CD4-positive, alpha-beta T cell (primary cell): ENCODE results near the gene PAPPA. TPM values are rescaled to one million over a fixed set of nuclear protein-coding genes. Genes with fewer than 3 reads are reported as not detected.

Experiments
- ATAC-seq: fragments of 200-7000 bp; cut with Tn5 transposase; one replicate; pipeline ENCODE4 v1.10.0; 2022; ENCODE audit warnings: mild to moderate bottlenecking; ENCODE audit not compliant: poor library complexity
- CTCF ChIA-PET: fragments of 350-600 bp; sonication (Branson Sonifier 250); formaldehyde crosslinking; loops from one replicate; lab custom pipeline; 2021; ENCODE audit warnings: antibody characterized with exemption, inconsistent platforms; lab: Charles Lee
- POLR2A ChIA-PET: fragments of 350-600 bp; sonication (Branson Sonifier 250); formaldehyde crosslinking; loops from one replicate; lab custom pipeline; 2021; ENCODE audit warnings: antibody characterized with exemption, inconsistent platforms; lab: Charles Lee
- DNase-seq, 14 experiments: peaks; one replicate each; pipeline ENCODE4 v3.0.0-alpha.2; 2013 to 2020; ENCODE audit warnings: mixed read lengths in 2 of 14
- H3K27ac ChIP-seq, 2 donors: one replicate each; pipeline versions ENCODE4 v1.5.1 to v1.7.0; 2013; ENCODE audit warnings: low read length in 2 of 2, low read depth in 1 of 2, mild to moderate bottlenecking in 1 of 2
- H3K27me3 ChIP-seq, 2 experiments: 1 replicate in 1 of 2; 2 replicates in 1 of 2; pipeline versions ENCODE4 v1.6.1 to v1.7.0; 2013; ENCODE audit warnings: low read length in 2 of 2, control low read depth in 1 of 2, mild to moderate bottlenecking in 1 of 2, moderate library complexity in 1 of 2; ENCODE audit not compliant: insufficient read depth in 2 of 2, control insufficient read depth in 1 of 2
- H3K36me3 ChIP-seq: one replicate; pipeline ENCODE4 v1.6.1; 2013; ENCODE audit warnings: low read length, control low read depth; ENCODE audit not compliant: insufficient read depth
- H3K4me1 ChIP-seq: one replicate; pipeline ENCODE4 v1.6.1; 2013; ENCODE audit warnings: low read length, control low read depth; ENCODE audit not compliant: insufficient read depth
- H3K4me3 ChIP-seq: one replicate; pipeline ENCODE4 v1.5.1; 2013; ENCODE audit warnings: mild to moderate bottlenecking, low read length, moderate library complexity
- H3K9me3 ChIP-seq, 2 experiments: 1 replicate in 1 of 2; 2 replicates in 1 of 2; pipeline versions ENCODE4 v1.6.1 to v1.7.0; 2013; ENCODE audit warnings: low read length in 2 of 2, mild to moderate bottlenecking in 2 of 2, control low read depth in 1 of 2, moderate library complexity in 1 of 2; ENCODE audit not compliant: control insufficient read depth in 1 of 2, insufficient read depth in 1 of 2
- H3K27ac Mint-ChIP-seq: one replicate; pipeline ENCODE4 v1.8.0; 2020; ENCODE audit warnings: mixed read lengths
- H3K27me3 Mint-ChIP-seq: one replicate; pipeline ENCODE4 v1.8.0; 2021; ENCODE audit warnings: mixed read lengths
- H3K36me3 Mint-ChIP-seq: one replicate; pipeline ENCODE4 v1.8.0; 2021; ENCODE audit warnings: low read depth, mixed read lengths
- H3K4me1 Mint-ChIP-seq: one replicate; pipeline ENCODE4 v1.8.0; 2021; ENCODE audit warnings: low read depth, mixed read lengths
- H3K4me3 Mint-ChIP-seq: one replicate; pipeline ENCODE4 v1.8.0; 2020; ENCODE audit warnings: mild to moderate bottlenecking, mixed read lengths
- H3K9me3 Mint-ChIP-seq: one replicate; pipeline ENCODE4 v1.8.0; 2020; ENCODE audit warnings: mixed read lengths
- intact Hi-C, 2 experiments: fragments of 100-400 bp; cut with DNase I in 1 of 2; cut with micrococcal nuclease in 1 of 2; formaldehyde crosslinking; loops; one replicate each; pipeline versions ENCODE4 v1.15.1 to v1.9.0; 2023 to 2025; cut with DNase I, micrococcal nuclease
- total RNA-seq, 174 experiments: library from RNA in 2 of 174; stranded (reverse) in 2 of 174; gene quantifications; one replicate each; pipeline ENCODE4 v1.2.3 and lab custom pipeline; 2021 to 2026
- TF ChIP-seq, protein P1 (sequence below): fragments of 200-600 bp; IDR thresholded peaks from one replicate; pipeline ENCODE4 v1.8.0; 2022; ENCODE audit warnings: antibody characterized with exemption, mild to moderate bottlenecking

Gene PAPPA
- total RNA-seq, 2 experiments from 2014 or later, result 0.03 TPM; not detected in 1

GRCh38 chr9:116124472-116125040 is 29.0 kb upstream of the PAPPA start:
- TF ChIP-seq, protein P1, sequence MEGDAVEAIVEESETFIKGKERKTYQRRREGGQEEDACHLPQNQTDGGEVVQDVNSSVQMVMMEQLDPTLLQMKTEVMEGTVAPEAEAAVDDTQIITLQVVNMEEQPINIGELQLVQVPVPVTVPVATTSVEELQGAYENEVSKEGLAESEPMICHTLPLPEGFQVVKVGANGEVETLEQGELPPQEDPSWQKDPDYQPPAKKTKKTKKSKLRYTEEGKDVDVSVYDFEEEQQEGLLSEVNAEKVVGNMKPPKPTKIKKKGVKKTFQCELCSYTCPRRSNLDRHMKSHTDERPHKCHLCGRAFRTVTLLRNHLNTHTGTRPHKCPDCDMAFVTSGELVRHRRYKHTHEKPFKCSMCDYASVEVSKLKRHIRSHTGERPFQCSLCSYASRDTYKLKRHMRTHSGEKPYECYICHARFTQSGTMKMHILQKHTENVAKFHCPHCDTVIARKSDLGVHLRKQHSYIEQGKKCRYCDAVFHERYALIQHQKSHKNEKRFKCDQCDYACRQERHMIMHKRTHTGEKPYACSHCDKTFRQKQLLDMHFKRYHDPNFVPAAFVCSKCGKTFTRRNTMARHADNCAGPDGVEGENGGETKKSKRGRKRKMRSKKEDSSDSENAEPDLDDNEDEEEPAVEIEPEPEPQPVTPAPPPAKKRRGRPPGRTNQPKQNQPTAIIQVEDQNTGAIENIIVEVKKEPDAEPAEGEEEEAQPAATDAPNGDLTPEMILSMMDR, result no peak
- CTCF ChIA-PET, result no interaction called here

GRCh38 chr9:116133163-116133562 is 20.4 kb upstream of the PAPPA start:
- H3K27me3 ChIP-seq, result no peaks in the 10 kb centered on the region
- no peaks in the 10 kb centered on the region for H3K36me3 ChIP-seq
- Mint-ChIP-seq H3K4me1 (no peaks in the 10 kb centered on the region), H3K9me3 (peaks cover 13% of the 10 kb centered on the region), H3K27ac (no peak overlapping the region), H3K4me3 (no peak overlapping the region), H3K36me3 (no peaks in the 10 kb centered on the region), H3K27me3 (no peaks in the 10 kb centered on the region)
- no peak overlapping the region for H3K4me3 ChIP-seq
- no peaks in the 10 kb centered on the region for H3K4me1 ChIP-seq
- peaks cover 0 to 3% of the 10 kb centered on the region in 2 experiments for H3K9me3 ChIP-seq
- ChIA-PET POLR2A (no interaction called here), CTCF (no interaction called here)
- TF ChIP-seq, protein P1, result no peak
- H3K27ac ChIP-seq, result no peak overlapping the region
- DNase-seq (no peak), ATAC-seq (no peak)
- intact Hi-C loops, result no loop called here

More at GRCh38 chr9:116124472-116125040, 29.0 kb upstream of the PAPPA start:
- Mint-ChIP-seq H3K4me1 (no peaks in the 10 kb centered on the region), H3K36me3 (no peaks in the 10 kb centered on the region), H3K27ac (no peak overlapping the region), H3K9me3 (peaks cover 10% of the 10 kb centered on the region), H3K27me3 (no peaks in the 10 kb centered on the region), H3K4me3 (no peak overlapping the region)
- no peaks in the 10 kb centered on the region for H3K27me3 ChIP-seq
- DNase-seq, result no peak
- H3K27ac ChIP-seq, result no peak overlapping the region
- no peak for ATAC-seq
- POLR2A ChIA-PET, result no interaction called here
- H3K9me3 ChIP-seq, result no peaks in the 10 kb centered on the region
- intact Hi-C loops, result no loop called here
- H3K4me1 ChIP-seq, result no peaks in the 10 kb centered on the region
- H3K36me3 ChIP-seq, result no peaks in the 10 kb centered on the region
- H3K4me3 ChIP-seq, result no peak overlapping the region

GRCh38 chr9:116134975-116135374 is 18.6 kb upstream of the PAPPA start:
- Histone ChIP-seq H3K9me3 (peaks cover 0 to 3% of the 10 kb centered on the region in 2 experiments), H3K36me3 (no peaks in the 10 kb centered on the region), H3K4me3 (no peak overlapping the region), H3K27ac (no peak overlapping the region), H3K27me3 (no peaks in the 10 kb centered on the region), H3K4me1 (no peaks in the 10 kb centered on the region)
- CTCF ChIA-PET, result no interaction called here
- no peaks in the 10 kb centered on the region for H3K36me3 Mint-ChIP-seq
- H3K9me3 Mint-ChIP-seq, result peaks cover 15% of the 10 kb centered on the region
- TF ChIP-seq, protein P1, result no peak
- H3K4me1 Mint-ChIP-seq, result no peaks in the 10 kb centered on the region
- no peaks in the 10 kb centered on the region for H3K27me3 Mint-ChIP-seq
- DNase-seq (no peak), ATAC-seq (no peak)
- POLR2A ChIA-PET, result no interaction called here
- intact Hi-C loops, result no loop called here
- no peak overlapping the region for H3K27ac Mint-ChIP-seq
- H3K4me3 Mint-ChIP-seq, result no peak overlapping the region
